HEK293 (cell line): Measurements from ENCODE around the gene ITPKA.

ENCODE experiments used
- ZNF324 ChIP-seq: fragments of 450-650 bp; formaldehyde crosslinking; IDR thresholded peaks from 2 replicates; pipeline ENCODE4 v1.5.1; 2016; ENCODE audit warnings: missing biosample characterization, missing genetic modification characterization
- TF ChIP-seq, protein P1 (sequence below): fragments of 450-650 bp; formaldehyde crosslinking; IDR thresholded peaks from 2 replicates; pipeline ENCODE4 v1.5.1; 2016; ENCODE audit warnings: missing biosample characterization, missing genetic modification characterization
- TF ChIP-seq, protein P2 (sequence below): fragments of 450-650 bp; formaldehyde crosslinking; IDR thresholded peaks from 2 replicates; pipeline ENCODE4 v1.5.1; 2016; ENCODE audit warnings: missing biosample characterization, missing genetic modification characterization, low read depth

DNA sequence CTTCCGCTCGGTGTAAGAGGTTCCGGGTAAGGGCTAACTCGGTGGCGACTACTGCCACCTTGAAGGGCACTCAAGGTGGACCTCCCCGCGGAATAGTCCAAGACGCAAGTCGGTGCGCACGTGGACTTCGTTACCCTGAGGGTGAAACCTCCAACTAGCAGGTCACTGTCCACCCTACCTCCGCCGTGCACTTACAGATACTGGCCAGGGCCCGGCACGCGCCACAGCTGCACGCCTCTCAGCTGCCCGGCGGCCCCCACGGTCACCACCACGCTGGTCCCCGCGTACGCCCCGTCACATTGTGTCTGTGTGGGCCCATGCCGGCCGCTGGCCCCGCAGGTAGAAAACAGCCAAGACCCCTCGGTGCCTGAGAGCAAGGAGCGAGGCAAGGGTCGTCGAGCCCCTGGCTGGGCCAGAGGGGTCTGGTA is 18.9 kb downstream of the ITPKA start:
- TF ChIP-seq, protein P1, sequence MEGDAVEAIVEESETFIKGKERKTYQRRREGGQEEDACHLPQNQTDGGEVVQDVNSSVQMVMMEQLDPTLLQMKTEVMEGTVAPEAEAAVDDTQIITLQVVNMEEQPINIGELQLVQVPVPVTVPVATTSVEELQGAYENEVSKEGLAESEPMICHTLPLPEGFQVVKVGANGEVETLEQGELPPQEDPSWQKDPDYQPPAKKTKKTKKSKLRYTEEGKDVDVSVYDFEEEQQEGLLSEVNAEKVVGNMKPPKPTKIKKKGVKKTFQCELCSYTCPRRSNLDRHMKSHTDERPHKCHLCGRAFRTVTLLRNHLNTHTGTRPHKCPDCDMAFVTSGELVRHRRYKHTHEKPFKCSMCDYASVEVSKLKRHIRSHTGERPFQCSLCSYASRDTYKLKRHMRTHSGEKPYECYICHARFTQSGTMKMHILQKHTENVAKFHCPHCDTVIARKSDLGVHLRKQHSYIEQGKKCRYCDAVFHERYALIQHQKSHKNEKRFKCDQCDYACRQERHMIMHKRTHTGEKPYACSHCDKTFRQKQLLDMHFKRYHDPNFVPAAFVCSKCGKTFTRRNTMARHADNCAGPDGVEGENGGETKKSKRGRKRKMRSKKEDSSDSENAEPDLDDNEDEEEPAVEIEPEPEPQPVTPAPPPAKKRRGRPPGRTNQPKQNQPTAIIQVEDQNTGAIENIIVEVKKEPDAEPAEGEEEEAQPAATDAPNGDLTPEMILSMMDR (tag by site-specific recombination), result no peak
- TF ChIP-seq, protein P2, sequence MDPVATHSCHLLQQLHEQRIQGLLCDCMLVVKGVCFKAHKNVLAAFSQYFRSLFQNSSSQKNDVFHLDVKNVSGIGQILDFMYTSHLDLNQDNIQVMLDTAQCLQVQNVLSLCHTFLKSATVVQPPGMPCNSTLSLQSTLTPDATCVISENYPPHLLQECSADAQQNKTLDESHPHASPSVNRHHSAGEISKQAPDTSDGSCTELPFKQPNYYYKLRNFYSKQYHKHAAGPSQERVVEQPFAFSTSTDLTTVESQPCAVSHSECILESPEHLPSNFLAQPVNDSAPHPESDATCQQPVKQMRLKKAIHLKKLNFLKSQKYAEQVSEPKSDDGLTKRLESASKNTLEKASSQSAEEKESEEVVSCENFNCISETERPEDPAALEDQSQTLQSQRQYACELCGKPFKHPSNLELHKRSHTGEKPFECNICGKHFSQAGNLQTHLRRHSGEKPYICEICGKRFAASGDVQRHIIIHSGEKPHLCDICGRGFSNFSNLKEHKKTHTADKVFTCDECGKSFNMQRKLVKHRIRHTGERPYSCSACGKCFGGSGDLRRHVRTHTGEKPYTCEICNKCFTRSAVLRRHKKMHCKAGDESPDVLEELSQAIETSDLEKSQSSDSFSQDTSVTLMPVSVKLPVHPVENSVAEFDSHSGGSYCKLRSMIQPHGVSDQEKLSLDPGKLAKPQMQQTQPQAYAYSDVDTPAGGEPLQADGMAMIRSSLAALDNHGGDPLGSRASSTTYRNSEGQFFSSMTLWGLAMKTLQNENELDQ (tag by site-specific recombination), result no peak
- TF ChIP-seq ZNF324 (tag by site-specific recombination), result no peak
